ENCODE results near the gene SRGAP2C. TPM values are rescaled to one million over a fixed set of nuclear protein-coding genes. Genes with fewer than 3 reads are reported as not detected.
"Not testable (repeated sequence)": the region's sequence is repeated elsewhere in the genome, so short reads cannot be mapped to it uniquely, and the experiment has no call there.

Gene SRGAP2C
- total RNA-seq, 2 experiments from 2014 or later = 10.9 to 11.3 TPM

- H3K9me3 ChIP-seq (ENCODE audit: control insufficient read depth in 1 of 2, insufficient read depth in 1 of 2, low read length in 2 of 2); H3K4me1 ChIP-seq (ENCODE audit: insufficient read depth, low read length); DNase-seq; intact Hi-C loops (cut with DNase I, micrococcal nuclease); ATAC-seq (ENCODE audit: poor library complexity); H3K4me1 Mint-ChIP-seq (ENCODE audit: low read depth); H3K27me3 ChIP-seq (ENCODE audit: control insufficient read depth in 1 of 2, insufficient read depth in 2 of 2, low read length in 2 of 2); CTCF ChIA-PET; H3K27me3 Mint-ChIP-seq; H3K4me3 Mint-ChIP-seq; H3K27ac Mint-ChIP-seq; H3K36me3 ChIP-seq (ENCODE audit: insufficient read depth, low read length); H3K4me3 ChIP-seq (ENCODE audit: low read length); H3K9me3 Mint-ChIP-seq; H3K36me3 Mint-ChIP-seq (ENCODE audit: low read depth); H3K27ac ChIP-seq (ENCODE audit: low read depth in 1 of 2, low read length in 2 of 2); POLR2A ChIA-PET: not testable (repeated sequence)
Observed at GRCh38 chr1:121155671-121156358, 29.0 kb upstream of the SRGAP2C start.

GRCh38 chr1:121156958-121157603, 27.7 kb upstream of the SRGAP2C start:
- H3K27me3 ChIP-seq (ENCODE audit: control insufficient read depth in 1 of 2, insufficient read depth in 2 of 2, low read length in 2 of 2); H3K9me3 Mint-ChIP-seq; H3K4me1 Mint-ChIP-seq (ENCODE audit: low read depth); H3K27ac ChIP-seq (ENCODE audit: low read depth in 1 of 2, low read length in 2 of 2); H3K4me1 ChIP-seq (ENCODE audit: insufficient read depth, low read length); intact Hi-C loops (cut with DNase I, micrococcal nuclease); DNase-seq; CTCF ChIA-PET; ATAC-seq (ENCODE audit: poor library complexity); H3K4me3 ChIP-seq (ENCODE audit: low read length); H3K27me3 Mint-ChIP-seq; H3K36me3 ChIP-seq (ENCODE audit: insufficient read depth, low read length); H3K9me3 ChIP-seq (ENCODE audit: control insufficient read depth in 1 of 2, insufficient read depth in 1 of 2, low read length in 2 of 2); H3K4me3 Mint-ChIP-seq; H3K27ac Mint-ChIP-seq; H3K36me3 Mint-ChIP-seq (ENCODE audit: low read depth); POLR2A ChIA-PET: not testable (repeated sequence)

- CTCF ChIA-PET; H3K36me3 ChIP-seq (ENCODE audit: insufficient read depth, low read length); POLR2A ChIA-PET; H3K4me3 Mint-ChIP-seq; H3K36me3 Mint-ChIP-seq (ENCODE audit: low read depth); H3K4me1 Mint-ChIP-seq (ENCODE audit: low read depth); H3K9me3 Mint-ChIP-seq; H3K9me3 ChIP-seq (ENCODE audit: control insufficient read depth in 1 of 2, insufficient read depth in 1 of 2, low read length in 2 of 2); DNase-seq; ATAC-seq (ENCODE audit: poor library complexity); intact Hi-C loops (cut with DNase I, micrococcal nuclease); H3K4me3 ChIP-seq (ENCODE audit: low read length); H3K27ac Mint-ChIP-seq; H3K27ac ChIP-seq (ENCODE audit: low read depth in 1 of 2, low read length in 2 of 2); H3K27me3 Mint-ChIP-seq; H3K4me1 ChIP-seq (ENCODE audit: insufficient read depth, low read length); H3K27me3 ChIP-seq (ENCODE audit: control insufficient read depth in 1 of 2, insufficient read depth in 2 of 2, low read length in 2 of 2): not testable (repeated sequence)
Observed at GRCh38 chr1:121157609-121158008, 27.2 kb upstream of the SRGAP2C start.

DNA sequence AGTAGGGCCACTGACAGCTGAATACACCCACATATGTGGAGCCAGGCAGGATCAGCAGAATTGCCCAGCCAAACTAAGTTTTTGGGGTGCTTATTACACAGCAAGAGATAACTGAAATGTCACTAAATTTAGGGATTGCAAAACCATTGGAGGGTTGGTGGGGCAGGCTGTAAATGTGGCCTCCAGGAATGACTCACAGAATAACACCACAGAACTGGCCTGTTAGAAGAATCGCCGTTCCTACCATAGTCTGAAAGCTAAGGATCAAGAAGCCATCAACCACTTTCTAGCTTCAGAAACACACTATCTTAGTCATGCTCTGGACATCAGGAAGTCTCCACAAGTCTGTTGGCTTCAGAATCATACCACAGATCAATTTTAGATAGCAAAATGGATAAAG, 24.7 kb upstream of the SRGAP2C start:
- H3K9me3 Mint-ChIP-seq; H3K36me3 Mint-ChIP-seq (ENCODE audit: low read depth); H3K4me1 Mint-ChIP-seq (ENCODE audit: low read depth); H3K27me3 ChIP-seq (ENCODE audit: control insufficient read depth in 1 of 2, insufficient read depth in 2 of 2, low read length in 2 of 2); POLR2A ChIA-PET; H3K36me3 ChIP-seq (ENCODE audit: insufficient read depth, low read length); intact Hi-C loops (cut with DNase I, micrococcal nuclease); H3K4me3 Mint-ChIP-seq; H3K27ac Mint-ChIP-seq; DNase-seq; H3K9me3 ChIP-seq (ENCODE audit: control insufficient read depth in 1 of 2, insufficient read depth in 1 of 2, low read length in 2 of 2); H3K4me1 ChIP-seq (ENCODE audit: insufficient read depth, low read length); H3K27ac ChIP-seq (ENCODE audit: low read depth in 1 of 2, low read length in 2 of 2); H3K27me3 Mint-ChIP-seq; H3K4me3 ChIP-seq (ENCODE audit: low read length); CTCF ChIA-PET; ATAC-seq (ENCODE audit: poor library complexity): not testable (repeated sequence)

GRCh38 chr1:121161199-121161901, 23.4 kb upstream of the SRGAP2C start:
- H3K27ac ChIP-seq (ENCODE audit: low read depth in 1 of 2, low read length in 2 of 2); H3K27me3 Mint-ChIP-seq; H3K4me3 ChIP-seq (ENCODE audit: low read length); ATAC-seq (ENCODE audit: poor library complexity); CTCF ChIA-PET; H3K27ac Mint-ChIP-seq; POLR2A ChIA-PET; H3K9me3 Mint-ChIP-seq; H3K4me1 Mint-ChIP-seq (ENCODE audit: low read depth); H3K36me3 ChIP-seq (ENCODE audit: insufficient read depth, low read length); H3K4me1 ChIP-seq (ENCODE audit: insufficient read depth, low read length); H3K9me3 ChIP-seq (ENCODE audit: control insufficient read depth in 1 of 2, insufficient read depth in 1 of 2, low read length in 2 of 2); intact Hi-C loops (cut with DNase I, micrococcal nuclease); DNase-seq; H3K27me3 ChIP-seq (ENCODE audit: control insufficient read depth in 1 of 2, insufficient read depth in 2 of 2, low read length in 2 of 2); H3K4me3 Mint-ChIP-seq; H3K36me3 Mint-ChIP-seq (ENCODE audit: low read depth): not testable (repeated sequence)

GRCh38 chr1:121163850-121164757, 20.7 kb upstream of the SRGAP2C start:
- H3K4me1 ChIP-seq (ENCODE audit: insufficient read depth, low read length); H3K4me3 ChIP-seq (ENCODE audit: low read length); POLR2A ChIA-PET; H3K27me3 ChIP-seq (ENCODE audit: control insufficient read depth in 1 of 2, insufficient read depth in 2 of 2, low read length in 2 of 2); H3K27me3 Mint-ChIP-seq; ATAC-seq (ENCODE audit: poor library complexity); H3K27ac Mint-ChIP-seq; H3K9me3 Mint-ChIP-seq; CTCF ChIA-PET; H3K36me3 ChIP-seq (ENCODE audit: insufficient read depth, low read length); H3K4me1 Mint-ChIP-seq (ENCODE audit: low read depth); H3K4me3 Mint-ChIP-seq; H3K27ac ChIP-seq (ENCODE audit: low read depth in 1 of 2, low read length in 2 of 2); H3K36me3 Mint-ChIP-seq (ENCODE audit: low read depth); H3K9me3 ChIP-seq (ENCODE audit: control insufficient read depth in 1 of 2, insufficient read depth in 1 of 2, low read length in 2 of 2); intact Hi-C loops (cut with DNase I, micrococcal nuclease): not testable (repeated sequence)
- peak in 1 of 14 experiments; percentile 4 for DNase-seq

All from CD4-positive, alpha-beta T cell (primary cell).